Colonic mucosa (tissue), 4 donors: Measurements from ENCODE around the gene GSX1. TPM values are rescaled to one million over a fixed set of nuclear protein-coding genes. Genes with fewer than 3 reads are reported as not detected.

Experiments
- DNase-seq: peaks from one replicate; pipeline ENCODE4 v3.0.0-alpha.2; 2020
- H3K27ac ChIP-seq: fragments of 200-600 bp; one replicate; pipeline ENCODE4 v1.8.0; 2021
- H3K27me3 ChIP-seq: fragments of 200-600 bp; one replicate; pipeline ENCODE4 v1.8.0; 2021
- H3K36me3 ChIP-seq: fragments of 200-600 bp; one replicate; pipeline ENCODE4 v1.8.0; 2021
- H3K4me1 ChIP-seq: fragments of 200-600 bp; one replicate; pipeline ENCODE4 v1.8.0; 2021; ENCODE audit warnings: mild to moderate bottlenecking
- H3K4me3 ChIP-seq: fragments of 200-600 bp; one replicate; pipeline ENCODE4 v1.8.0; 2021
- H3K9ac ChIP-seq, 2 donors: one replicate each; pipeline ENCODE4 v1.7.0; 2013; ENCODE audit warnings: control low read depth in 2 of 2, low read depth in 2 of 2, low read length in 2 of 2
- H3K9me3 ChIP-seq: fragments of 200-600 bp; one replicate; pipeline ENCODE4 v1.8.0; 2021
- CTCF ChIP-seq: fragments of 200-600 bp; IDR thresholded peaks from one replicate; pipeline ENCODE4 v1.8.0; 2022; ENCODE audit warnings: antibody characterized with exemption, mild to moderate bottlenecking
- intact Hi-C: fragments of 100-400 bp; cut with DNase I; formaldehyde crosslinking; loops from one replicate; pipeline ENCODE4 v1.14.1; 2022
- total RNA-seq, 2 donors: library from RNA; stranded (reverse); fragmentation: NEBNext Ultra II Directional in 1 of 2; extraction: Animal tissue kit (Norgen Biotek cat#: 25700) in 1 of 2; gene quantifications; one replicate each; pipeline ENCODE4 v1.2.1, GENCODE V29; 2021
- donor health status: healthy.
- donor health status: DM: no; HTN: no; CAD: no.
- donor health status: DM: no; HTN: no; CAD: no.

GSX1 gene
- total RNA-seq, 2 donors from 2014 or later: not detected

DNA sequence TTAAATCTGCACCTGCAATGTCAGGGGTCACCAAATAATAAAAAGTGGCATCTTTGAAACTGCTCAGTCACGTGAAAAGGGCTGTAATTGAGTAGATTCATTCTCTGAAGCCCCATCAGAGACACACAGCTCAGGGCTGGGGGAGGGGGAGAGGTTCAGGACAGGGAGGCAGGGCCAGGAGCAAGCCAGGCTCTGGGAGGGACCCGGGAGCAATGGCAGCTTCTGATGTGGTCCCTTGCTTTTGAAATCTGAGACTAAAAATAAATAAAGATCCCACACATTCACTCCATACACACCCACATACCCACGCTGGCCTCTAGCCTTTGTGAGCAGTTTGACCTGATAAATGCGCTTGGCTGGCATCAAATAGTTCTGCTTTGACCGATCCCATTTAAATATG, 32.8 kb downstream of the GSX1 start:
- intact Hi-C loops: loop anchor here (5.0 kb wide), 2 partner anchors 157 to 293 kb away; no protein-coding TSS in a partner anchor
- peaks cover 8% of the 10 kb centered on the region for H3K4me1 ChIP-seq

DNA sequence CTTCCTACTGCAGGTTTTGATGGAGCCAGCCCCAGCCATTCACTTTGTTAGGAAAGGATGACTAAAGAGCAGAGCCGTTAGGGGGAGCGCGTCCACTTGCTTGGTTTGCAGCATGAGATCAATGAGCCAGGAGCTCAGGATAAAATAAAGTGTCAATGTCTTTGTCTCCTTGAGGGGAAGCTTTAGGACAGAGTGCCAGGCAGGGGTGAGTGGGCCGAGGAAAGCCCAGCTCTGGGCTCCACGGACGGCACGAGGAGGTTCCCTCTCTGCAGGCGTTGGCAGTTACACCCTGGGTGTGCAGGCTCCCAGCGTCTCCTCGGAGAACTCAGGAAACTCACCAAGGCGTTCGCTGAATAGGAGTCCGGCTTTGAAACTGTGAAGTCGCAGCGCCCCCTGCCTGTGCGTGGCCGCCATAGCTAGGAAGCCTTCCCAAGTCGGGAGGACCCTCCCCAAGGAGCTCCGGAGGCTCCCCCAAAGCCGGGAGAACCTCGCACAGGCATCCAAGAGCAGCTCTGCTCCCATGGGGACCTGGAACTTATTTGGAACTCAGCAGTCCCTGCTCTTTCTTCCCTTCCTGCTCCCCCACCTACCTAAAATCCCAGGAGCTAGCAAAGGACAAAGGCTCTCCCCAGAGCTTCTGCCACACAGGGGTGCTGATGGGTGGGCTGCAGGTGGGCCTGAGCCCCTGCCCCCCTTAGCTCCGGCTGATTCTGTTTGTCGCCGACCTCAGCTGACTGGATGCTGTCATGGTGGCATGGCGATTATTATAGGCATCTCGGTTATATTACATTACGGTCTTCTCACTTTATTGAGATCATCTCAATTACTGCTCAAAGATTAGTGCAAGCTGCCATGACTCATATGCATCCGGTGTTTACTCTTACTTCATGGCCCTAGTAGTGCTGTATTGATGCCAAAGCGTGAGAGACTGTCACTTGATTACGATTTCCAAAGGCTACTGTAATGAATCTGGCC, 34.4 kb downstream of the GSX1 start:
- no peak overlapping the region for H3K9ac ChIP-seq
- peaks cover 8% of the 10 kb centered on the region for H3K4me1 ChIP-seq
- intact Hi-C loops: loop anchor here (2.0 to 5.0 kb wide), 3 partner anchors 156 to 464 kb away; no protein-coding TSS in a partner anchor
- H3K9me3 ChIP-seq: no peaks in the 10 kb centered on the region
- H3K27me3 ChIP-seq: peaks cover 25% of the 10 kb centered on the region
- H3K27ac ChIP-seq: no peak overlapping the region
- DNase-seq: peak; percentile 86
- no peaks in the 10 kb centered on the region for H3K36me3 ChIP-seq
- no peak overlapping the region for H3K4me3 ChIP-seq
- TF ChIP-seq CTCF: peak; percentile 93

More for the DNA sequence above, 32.8 kb downstream of the GSX1 start:
- H3K36me3 ChIP-seq: no peaks in the 10 kb centered on the region
- no peak overlapping the region for H3K4me3 ChIP-seq
- H3K27ac ChIP-seq: no peak overlapping the region
- peaks cover 41% of the 10 kb centered on the region for H3K27me3 ChIP-seq
- no peak for TF ChIP-seq CTCF
- H3K9ac ChIP-seq: no peak overlapping the region
- no peak for DNase-seq
- H3K9me3 ChIP-seq: no peaks in the 10 kb centered on the region

- no peak for DNase-seq
- intact Hi-C loops: loop anchor here (2.0 to 5.0 kb wide), 3 partner anchors 155 to 465 kb away; no protein-coding TSS in a partner anchor
These were observed 35.4 kb downstream of the GSX1 start for GRCh38 chr13:27827646-27828045.

DNA sequence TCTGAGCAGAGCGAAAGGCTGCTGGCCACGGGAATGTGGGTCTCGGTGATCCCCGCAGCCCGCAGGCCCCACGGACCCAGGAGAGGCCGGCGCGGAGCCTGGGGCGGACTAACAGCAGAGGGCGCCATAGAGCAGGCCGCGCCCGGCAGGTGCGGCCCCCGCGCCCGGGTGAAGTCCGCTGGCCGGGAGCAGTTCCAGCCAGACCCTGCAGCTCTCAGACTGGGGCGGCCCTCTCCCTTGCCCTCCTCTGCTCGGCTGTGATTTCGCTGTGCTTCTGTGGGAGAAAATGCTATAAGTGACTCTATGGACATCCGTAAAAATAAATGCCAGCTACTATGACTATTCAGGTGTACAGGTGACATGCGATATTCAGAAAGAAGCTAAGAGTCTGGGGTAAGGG, 37.7 kb downstream of the GSX1 start:
- Histone ChIP-seq H3K9ac (no peak overlapping the region), H3K9me3 (no peaks in the 10 kb centered on the region), H3K27me3 (peaks cover 1% of the 10 kb centered on the region), H3K27ac (no peak overlapping the region), H3K4me3 (no peak overlapping the region), H3K36me3 (no peaks in the 10 kb centered on the region), H3K4me1 (peaks cover 8% of the 10 kb centered on the region)
- peak; percentile 67 for DNase-seq
- intact Hi-C loops: loop anchor here (5.0 kb wide), 1 partner anchor 122 kb away; no protein-coding TSS in a partner anchor
- peak; percentile 89 for TF ChIP-seq CTCF

More at GRCh38 chr13:27827646-27828045, 35.4 kb downstream of the GSX1 start:
- no peak overlapping the region for H3K4me3 ChIP-seq
- peaks cover 8% of the 10 kb centered on the region for H3K4me1 ChIP-seq
- no peaks in the 10 kb centered on the region for H3K9me3 ChIP-seq
- H3K9ac ChIP-seq: no peak overlapping the region
- TF ChIP-seq CTCF: no peak
- H3K36me3 ChIP-seq: no peaks in the 10 kb centered on the region
- no peak overlapping the region for H3K27ac ChIP-seq
- H3K27me3 ChIP-seq: peaks cover 15% of the 10 kb centered on the region

DNA sequence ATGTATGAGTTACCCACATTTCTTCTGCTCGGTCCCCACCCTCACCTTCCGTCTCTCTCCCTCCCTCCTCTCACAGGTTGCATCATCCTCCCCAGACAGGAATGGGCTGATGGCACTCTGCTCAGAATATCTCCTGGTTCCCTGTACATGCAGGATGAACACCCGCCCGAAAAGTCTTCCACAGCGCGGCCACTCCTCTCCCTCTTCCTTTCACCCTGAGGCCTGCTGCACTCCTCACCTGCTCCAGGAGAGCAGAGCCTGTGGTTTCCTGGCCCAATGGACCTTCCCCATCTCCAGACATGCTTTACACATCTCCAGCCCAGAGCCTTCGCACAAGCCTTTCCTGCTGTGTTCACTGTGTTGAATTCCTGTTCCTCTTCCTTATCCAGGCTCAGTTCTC, 40.9 kb downstream of the GSX1 start:
- Histone ChIP-seq H3K4me3 (no peak overlapping the region), H3K36me3 (no peaks in the 10 kb centered on the region), H3K4me1 (no peaks in the 10 kb centered on the region), H3K9me3 (no peaks in the 10 kb centered on the region), H3K9ac (no peak overlapping the region), H3K27ac (no peak overlapping the region), H3K27me3 (no peaks in the 10 kb centered on the region)
- intact Hi-C loops: loop anchor here (5.0 kb wide), 1 partner anchor 119 kb away; no protein-coding TSS in a partner anchor
- no peak for TF ChIP-seq CTCF
- DNase-seq: no peak
